Panc1 (cell line): ENCODE measurements around the gene CALCR.

Experiments
- CTCF ChIP-seq: fragments of 450-650 bp; IDR thresholded peaks from 2 replicates; pipeline ENCODE4 v1.5.1; 2017; ENCODE audit warnings: mild to moderate bottlenecking
- REST ChIP-seq, 2 experiments: IDR thresholded peaks; 2 replicates each; pipeline ENCODE4 v1.6.1; 2011 to 2012; ENCODE audit warnings: low read depth in 2 of 2, control low read depth in 1 of 2, low read length in 1 of 2, mild to moderate bottlenecking in 1 of 2, moderate library complexity in 1 of 2; ENCODE audit not compliant: insufficient read depth in 1 of 2

- TF ChIP-seq CTCF (no peak), REST (IDR thresholded peaks at IDR 0.05; ENCODE audit: insufficient read depth in 1 of 2, low read depth in 2 of 2, low read length in 1 of 2) (no peak)
Measured at GRCh38 chr7:93392984-93393383, 181.5 kb downstream of the CALCR start.
